DOHH2 (cell line): Measurements from ENCODE around the gene ADAR.

ENCODE experiments used
- H3F3A ChIP-seq: fragments of 200-600 bp; sonication (generic), shearing (Covaris generic); 2 replicates; pipeline ENCODE4 v1.6.0; 2016; ENCODE audit warnings: antibody characterized with exemption, mild to moderate bottlenecking; ENCODE audit not compliant: control insufficient read depth, insufficient read depth
- H3K27ac ChIP-seq: fragments of 200-600 bp; sonication (generic); 2 replicates; pipeline ENCODE4 v1.5.1; 2014; ENCODE audit warnings: low read depth, mild to moderate bottlenecking, low read length, moderate library complexity
- H3K27me3 ChIP-seq: fragments of 200-600 bp; sonication (generic); 2 replicates; pipeline ENCODE4 v1.6.1; 2014; ENCODE audit warnings: mild to moderate bottlenecking, low read length, mixed read lengths; ENCODE audit not compliant: control insufficient read depth
- H3K36me3 ChIP-seq: fragments of 200-600 bp; sonication (generic); 2 replicates; pipeline ENCODE4 v1.6.1; 2014; ENCODE audit warnings: mild to moderate bottlenecking, low read length, moderate library complexity, mixed read lengths; ENCODE audit not compliant: control insufficient read depth
- H3K4me1 ChIP-seq: fragments of 200-600 bp; sonication (generic); 2 replicates; pipeline ENCODE4 v1.6.1; 2014; ENCODE audit warnings: mild to moderate bottlenecking, low read length, mixed read lengths; ENCODE audit not compliant: control insufficient read depth
- H3K4me2 ChIP-seq: fragments of 200-600 bp; sonication (generic); 2 replicates; pipeline ENCODE4 v1.6.0; 2014; ENCODE audit warnings: mild to moderate bottlenecking, low read length, moderate library complexity
- H3K4me3 ChIP-seq: fragments of 200-600 bp; sonication (generic); 2 replicates; pipeline ENCODE4 v1.5.1; 2014; ENCODE audit warnings: mild to moderate bottlenecking, low read length, mixed read lengths
- H3K79me2 ChIP-seq: fragments of 200-600 bp; sonication (generic); 2 replicates; pipeline ENCODE4 v1.6.1; 2014; ENCODE audit warnings: mild to moderate bottlenecking, low read length, mixed read lengths; ENCODE audit not compliant: control insufficient read depth
- H3K9me2 ChIP-seq: fragments of 200-600 bp; sonication (generic); replicated peaks from 2 replicates; pipeline ENCODE4 v1.6.1; 2014; ENCODE audit warnings: mild to moderate bottlenecking, low read length, mixed read lengths; ENCODE audit not compliant: control insufficient read depth
- H3K9me3 ChIP-seq: fragments of 200-600 bp; sonication (generic); 2 replicates; pipeline ENCODE4 v1.6.1; 2014; ENCODE audit warnings: antibody characterized with exemption, low read length, mixed read lengths; ENCODE audit not compliant: control insufficient read depth, insufficient read depth
- H4K20me1 ChIP-seq: fragments of 200-600 bp; sonication (generic); 2 replicates; pipeline ENCODE4 v1.6.0; 2014; ENCODE audit warnings: low read depth, mild to moderate bottlenecking, antibody characterized with exemption, low read length, moderate library complexity; ENCODE audit not compliant: control insufficient read depth, insufficient read depth
- EZH2phosphoT487 ChIP-seq: fragments of 200-600 bp; sonication (generic); IDR thresholded peaks from 2 replicates; pipeline ENCODE4 v1.6.1; 2017; ENCODE audit warnings: borderline replicate concordance, mild to moderate bottlenecking, antibody characterized with exemption, low read length, moderate library complexity, mixed read lengths
- TF ChIP-seq, protein P1 (sequence below): fragments of 200-600 bp; sonication (generic); IDR thresholded peaks from one replicate; pipeline ENCODE4 v1.5.1; 2014; ENCODE audit warnings: antibody characterized with exemption, mild to moderate bottlenecking, low read depth, low read length; ENCODE audit not compliant: poor library complexity, severe bottlenecking

ADAR gene

DNA sequence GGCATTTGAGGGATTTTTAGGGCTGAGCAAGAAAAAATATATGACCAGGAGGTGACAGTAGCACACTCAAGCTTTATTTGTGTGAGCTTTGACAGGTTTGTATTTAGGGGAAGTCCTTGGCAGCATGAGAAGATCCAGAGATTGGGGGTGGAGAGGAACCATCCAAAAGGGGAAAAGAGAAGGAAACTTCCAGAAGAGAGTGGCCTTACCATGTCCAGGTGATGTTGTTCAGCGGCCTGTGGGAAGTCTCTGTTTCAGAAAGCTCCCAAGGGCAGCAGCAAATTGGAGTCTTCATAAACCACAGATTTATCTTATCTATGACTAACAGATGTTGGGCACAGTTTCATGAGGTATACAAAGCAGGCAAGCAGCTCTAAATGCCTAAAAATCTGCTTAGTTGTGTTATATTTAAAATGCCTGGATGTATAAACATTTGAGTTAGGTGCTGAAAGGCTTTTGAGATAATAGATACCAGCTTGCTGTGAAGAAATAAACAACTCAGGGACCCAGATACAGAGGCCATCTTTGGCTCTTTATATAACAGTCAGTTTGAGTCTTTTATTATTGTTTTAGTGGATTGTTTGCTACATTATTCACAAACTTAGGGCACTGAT lies 21.2 kb upstream of the ADAR start:
- no peak overlapping the region for H3K4me3 ChIP-seq
- peaks cover 5% of the 10 kb centered on the region; the same call in 1 of the 2 replicates for H3F3A ChIP-seq
- H3K9me3 ChIP-seq, result no peaks in the 10 kb centered on the region
- peaks cover 22% of the 10 kb centered on the region for H3K36me3 ChIP-seq
- peaks cover 39% of the 10 kb centered on the region for H3K79me2 ChIP-seq
- H3K4me2 ChIP-seq, result no peak overlapping the region
- no peak overlapping the region for H3K27ac ChIP-seq
- H3K9me2 ChIP-seq, result no peaks in the 10 kb centered on the region
- peaks cover 6% of the 10 kb centered on the region; the same call in 1 of the 2 replicates for H4K20me1 ChIP-seq
- peaks cover 26% of the 10 kb centered on the region for H3K4me1 ChIP-seq
- TF ChIP-seq, protein P1, sequence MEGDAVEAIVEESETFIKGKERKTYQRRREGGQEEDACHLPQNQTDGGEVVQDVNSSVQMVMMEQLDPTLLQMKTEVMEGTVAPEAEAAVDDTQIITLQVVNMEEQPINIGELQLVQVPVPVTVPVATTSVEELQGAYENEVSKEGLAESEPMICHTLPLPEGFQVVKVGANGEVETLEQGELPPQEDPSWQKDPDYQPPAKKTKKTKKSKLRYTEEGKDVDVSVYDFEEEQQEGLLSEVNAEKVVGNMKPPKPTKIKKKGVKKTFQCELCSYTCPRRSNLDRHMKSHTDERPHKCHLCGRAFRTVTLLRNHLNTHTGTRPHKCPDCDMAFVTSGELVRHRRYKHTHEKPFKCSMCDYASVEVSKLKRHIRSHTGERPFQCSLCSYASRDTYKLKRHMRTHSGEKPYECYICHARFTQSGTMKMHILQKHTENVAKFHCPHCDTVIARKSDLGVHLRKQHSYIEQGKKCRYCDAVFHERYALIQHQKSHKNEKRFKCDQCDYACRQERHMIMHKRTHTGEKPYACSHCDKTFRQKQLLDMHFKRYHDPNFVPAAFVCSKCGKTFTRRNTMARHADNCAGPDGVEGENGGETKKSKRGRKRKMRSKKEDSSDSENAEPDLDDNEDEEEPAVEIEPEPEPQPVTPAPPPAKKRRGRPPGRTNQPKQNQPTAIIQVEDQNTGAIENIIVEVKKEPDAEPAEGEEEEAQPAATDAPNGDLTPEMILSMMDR, result no peak
- no peak for TF ChIP-seq EZH2phosphoT487
- peaks cover 8% of the 10 kb centered on the region for H3K27me3 ChIP-seq

DNA sequence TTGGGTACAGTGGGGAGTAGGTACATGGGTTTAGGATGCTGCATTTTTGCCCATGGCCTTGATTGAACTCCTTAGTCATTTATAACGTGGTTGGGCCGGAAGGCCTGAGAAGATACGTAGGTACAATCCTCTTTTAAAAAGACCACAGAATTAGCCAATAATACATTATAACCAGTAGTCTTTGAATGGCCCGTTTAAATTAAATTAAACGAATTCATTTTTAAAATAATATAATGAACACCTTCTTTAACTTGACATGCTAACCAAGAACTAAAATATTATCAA lies 20.1 kb upstream of the ADAR start:
- Histone ChIP-seq H3K9me3 (no peaks in the 10 kb centered on the region), H3F3A (peaks cover 5% of the 10 kb centered on the region; the same call in 1 of the 2 replicates), H3K4me1 (peaks cover 32% of the 10 kb centered on the region), H3K4me3 (peak overlapping the region; percentile 99), H3K79me2 (peaks cover 50% of the 10 kb centered on the region), H3K4me2 (peak overlapping the region; percentile 97), H3K27ac (peak overlapping the region; percentile 47), H3K9me2 (no peaks in the 10 kb centered on the region), H3K36me3 (peaks cover 30% of the 10 kb centered on the region), H4K20me1 (peaks cover 8% of the 10 kb centered on the region; the same call in 1 of the 2 replicates), H3K27me3 (peaks cover 8% of the 10 kb centered on the region)
- no peak for TF ChIP-seq EZH2phosphoT487
- TF ChIP-seq, protein P1, result no peak

DNA sequence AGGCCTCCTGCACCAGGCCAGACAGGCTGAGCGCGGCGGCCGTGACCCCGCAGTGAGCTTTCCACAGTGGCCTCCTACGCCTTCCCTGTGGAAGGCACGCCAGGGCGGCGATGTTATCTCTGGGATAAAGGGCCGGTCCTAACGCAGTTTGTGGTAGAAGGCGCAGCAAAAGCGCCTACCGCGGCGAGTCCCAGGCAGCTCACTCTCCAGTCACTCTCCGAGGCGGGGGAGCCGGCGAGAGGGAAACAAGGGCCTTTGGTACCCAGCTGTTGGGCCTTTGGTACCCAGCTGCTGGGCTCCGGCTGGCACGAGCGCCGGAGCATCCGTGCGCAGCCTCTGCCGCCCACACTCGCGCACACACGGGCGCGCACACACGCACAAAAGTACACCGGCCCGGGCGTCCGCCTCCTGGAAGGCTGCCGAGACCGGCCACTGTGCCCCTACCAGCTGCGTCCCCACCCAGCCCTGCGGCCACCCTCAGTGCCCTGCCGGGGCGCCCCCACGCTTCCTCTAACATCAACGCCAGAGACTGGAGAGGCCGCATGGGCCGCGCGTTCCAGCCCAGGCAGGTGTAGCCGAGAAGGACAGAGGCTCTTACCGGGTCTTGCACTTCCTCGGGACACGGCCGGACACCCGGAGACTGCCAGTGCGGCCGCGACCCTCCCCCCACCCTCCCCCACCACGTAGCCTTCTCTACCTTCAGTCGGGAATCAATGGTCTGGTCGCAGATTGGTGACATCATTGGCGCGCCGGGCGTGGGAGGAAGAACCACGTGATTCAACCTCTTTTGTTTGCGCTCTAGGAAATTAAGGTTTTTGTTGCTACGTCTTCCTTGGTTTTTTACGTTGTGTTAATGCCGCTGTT lies 19.5 kb upstream of the ADAR start:
- H3K4me1 ChIP-seq, result peaks cover 36% of the 10 kb centered on the region
- peaks cover 8% of the 10 kb centered on the region for H3K27me3 ChIP-seq
- H3K4me3 ChIP-seq, result peak overlapping the region; percentile 99
- no peaks in the 10 kb centered on the region for H3K9me2 ChIP-seq
- H3K27ac ChIP-seq, result peak overlapping the region; percentile 47
- peaks cover 35% of the 10 kb centered on the region for H3K36me3 ChIP-seq
- H3K9me3 ChIP-seq, result no peaks in the 10 kb centered on the region
- H4K20me1 ChIP-seq, result peaks cover 10% of the 10 kb centered on the region; the same call in 1 of the 2 replicates
- TF ChIP-seq, protein P1, result peak; percentile 22
- no peak for TF ChIP-seq EZH2phosphoT487
- H3K4me2 ChIP-seq, result peak overlapping the region; percentile 97
- peaks cover 56% of the 10 kb centered on the region for H3K79me2 ChIP-seq
- peaks cover 5% of the 10 kb centered on the region; the same call in 1 of the 2 replicates for H3F3A ChIP-seq
